Endothelial cell (in vitro differentiated cells): ENCODE results near the gene CCL18. TPM values are rescaled to one million over a fixed set of nuclear protein-coding genes. Genes with fewer than 3 reads are reported as not detected.
"Not testable (repeated sequence)": the region's sequence is repeated elsewhere in the genome, so short reads cannot be mapped to it uniquely, and the experiment has no call there.

ENCODE experiments used
- DNase-seq: peaks from one replicate; pipeline ENCODE4 v3.0.0; 2021; ENCODE audit warnings: low spot score
- H3K27ac Mint-ChIP-seq: one replicate; pipeline ENCODE4 v1.8.0; 2021; ENCODE audit warnings: mixed read lengths, inconsistent platforms; ENCODE audit not compliant: unreplicated experiment
- H3K27me3 Mint-ChIP-seq: one replicate; pipeline ENCODE4 v1.8.0; 2021; ENCODE audit warnings: mild to moderate bottlenecking, moderate library complexity, mixed read lengths, inconsistent platforms; ENCODE audit not compliant: unreplicated experiment
- H3K36me3 Mint-ChIP-seq: one replicate; pipeline ENCODE4 v1.8.0; 2021; ENCODE audit warnings: mild to moderate bottlenecking, low read depth, mixed read lengths, inconsistent platforms; ENCODE audit not compliant: unreplicated experiment
- H3K4me1 Mint-ChIP-seq: one replicate; pipeline ENCODE4 v1.8.0; 2021; ENCODE audit warnings: mild to moderate bottlenecking, mixed read lengths, inconsistent platforms; ENCODE audit not compliant: unreplicated experiment
- H3K4me3 Mint-ChIP-seq: one replicate; pipeline ENCODE4 v1.8.0; 2021; ENCODE audit warnings: mild to moderate bottlenecking, mixed read lengths, inconsistent platforms; ENCODE audit not compliant: unreplicated experiment
- H3K9me3 Mint-ChIP-seq: one replicate; pipeline ENCODE4 v1.8.0; 2021; ENCODE audit warnings: mixed read lengths, inconsistent platforms; ENCODE audit not compliant: unreplicated experiment
- total RNA-seq: library from RNA; stranded (reverse); fragmentation: NEBNext Ultra II Directional; extraction: Animal tissue kit (Norgen Biotek cat#: 25700); gene quantifications from one replicate; pipeline ENCODE4 v1.2.1, GENCODE V29; 2021; ENCODE audit not compliant: unreplicated experiment
- TF ChIP-seq, protein P1 (sequence below): fragments of 200-600 bp; sonication (generic); IDR thresholded peaks from one replicate; pipeline ENCODE4 v1.5.0; 2021; ENCODE audit warnings: antibody characterized with exemption; ENCODE audit not compliant: unreplicated experiment

CCL18 gene
- total RNA-seq, 1 donor from 2014 or later, result not detected

DNA sequence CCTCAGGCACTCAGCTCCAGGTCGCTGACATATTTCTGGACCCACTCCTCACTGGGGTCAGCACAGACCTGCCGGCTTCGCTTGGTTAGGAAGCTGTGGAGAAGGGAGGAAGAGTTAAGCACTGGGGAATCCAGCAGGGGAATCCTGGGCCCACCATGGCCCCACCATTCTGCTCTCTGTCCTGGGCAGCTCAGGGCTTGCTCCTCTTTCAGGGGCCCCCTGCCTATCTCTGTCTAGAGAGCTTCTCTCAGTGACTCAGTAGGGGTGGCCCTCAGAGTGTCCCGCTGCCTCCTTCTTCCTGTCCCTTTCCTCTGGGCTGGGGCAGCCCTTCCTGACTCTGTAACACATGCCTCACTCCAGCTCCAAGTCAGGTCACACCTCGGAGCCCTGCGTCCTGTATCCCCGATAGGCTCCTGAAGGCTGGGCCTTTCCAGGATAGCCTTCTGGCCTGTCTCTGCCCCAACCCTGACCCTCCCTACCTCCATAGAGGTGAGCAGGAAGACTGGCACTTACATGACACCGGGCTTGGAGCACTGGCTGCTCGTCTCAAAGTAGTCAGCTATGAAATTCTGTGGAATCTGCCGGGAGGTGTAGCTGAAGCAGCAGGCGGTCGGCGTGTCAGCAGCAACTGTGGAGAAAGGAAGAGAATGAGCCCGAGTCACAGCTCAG is 24.7 kb downstream of the CCL18 start:
- H3K4me1 Mint-ChIP-seq, result peaks cover 7% of the 10 kb centered on the region
- no peak for DNase-seq
- H3K27me3 Mint-ChIP-seq, result no peaks in the 10 kb centered on the region
- TF ChIP-seq, protein P1, sequence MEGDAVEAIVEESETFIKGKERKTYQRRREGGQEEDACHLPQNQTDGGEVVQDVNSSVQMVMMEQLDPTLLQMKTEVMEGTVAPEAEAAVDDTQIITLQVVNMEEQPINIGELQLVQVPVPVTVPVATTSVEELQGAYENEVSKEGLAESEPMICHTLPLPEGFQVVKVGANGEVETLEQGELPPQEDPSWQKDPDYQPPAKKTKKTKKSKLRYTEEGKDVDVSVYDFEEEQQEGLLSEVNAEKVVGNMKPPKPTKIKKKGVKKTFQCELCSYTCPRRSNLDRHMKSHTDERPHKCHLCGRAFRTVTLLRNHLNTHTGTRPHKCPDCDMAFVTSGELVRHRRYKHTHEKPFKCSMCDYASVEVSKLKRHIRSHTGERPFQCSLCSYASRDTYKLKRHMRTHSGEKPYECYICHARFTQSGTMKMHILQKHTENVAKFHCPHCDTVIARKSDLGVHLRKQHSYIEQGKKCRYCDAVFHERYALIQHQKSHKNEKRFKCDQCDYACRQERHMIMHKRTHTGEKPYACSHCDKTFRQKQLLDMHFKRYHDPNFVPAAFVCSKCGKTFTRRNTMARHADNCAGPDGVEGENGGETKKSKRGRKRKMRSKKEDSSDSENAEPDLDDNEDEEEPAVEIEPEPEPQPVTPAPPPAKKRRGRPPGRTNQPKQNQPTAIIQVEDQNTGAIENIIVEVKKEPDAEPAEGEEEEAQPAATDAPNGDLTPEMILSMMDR, result no peak
- no peak overlapping the region for H3K27ac Mint-ChIP-seq
- H3K4me3 Mint-ChIP-seq, result no peak overlapping the region
- no peaks in the 10 kb centered on the region for H3K9me3 Mint-ChIP-seq
- H3K36me3 Mint-ChIP-seq, result no peaks in the 10 kb centered on the region

GRCh38 chr17:36089339-36089865 is 25.3 kb downstream of the CCL18 start:
- Mint-ChIP-seq H3K27ac (no peak overlapping the region), H3K36me3 (no peaks in the 10 kb centered on the region), H3K4me1 (peaks cover 7% of the 10 kb centered on the region), H3K27me3 (no peaks in the 10 kb centered on the region), H3K4me3 (no peak overlapping the region), H3K9me3 (no peaks in the 10 kb centered on the region)
- no peak for DNase-seq
- TF ChIP-seq, protein P1, result no peak

DNA sequence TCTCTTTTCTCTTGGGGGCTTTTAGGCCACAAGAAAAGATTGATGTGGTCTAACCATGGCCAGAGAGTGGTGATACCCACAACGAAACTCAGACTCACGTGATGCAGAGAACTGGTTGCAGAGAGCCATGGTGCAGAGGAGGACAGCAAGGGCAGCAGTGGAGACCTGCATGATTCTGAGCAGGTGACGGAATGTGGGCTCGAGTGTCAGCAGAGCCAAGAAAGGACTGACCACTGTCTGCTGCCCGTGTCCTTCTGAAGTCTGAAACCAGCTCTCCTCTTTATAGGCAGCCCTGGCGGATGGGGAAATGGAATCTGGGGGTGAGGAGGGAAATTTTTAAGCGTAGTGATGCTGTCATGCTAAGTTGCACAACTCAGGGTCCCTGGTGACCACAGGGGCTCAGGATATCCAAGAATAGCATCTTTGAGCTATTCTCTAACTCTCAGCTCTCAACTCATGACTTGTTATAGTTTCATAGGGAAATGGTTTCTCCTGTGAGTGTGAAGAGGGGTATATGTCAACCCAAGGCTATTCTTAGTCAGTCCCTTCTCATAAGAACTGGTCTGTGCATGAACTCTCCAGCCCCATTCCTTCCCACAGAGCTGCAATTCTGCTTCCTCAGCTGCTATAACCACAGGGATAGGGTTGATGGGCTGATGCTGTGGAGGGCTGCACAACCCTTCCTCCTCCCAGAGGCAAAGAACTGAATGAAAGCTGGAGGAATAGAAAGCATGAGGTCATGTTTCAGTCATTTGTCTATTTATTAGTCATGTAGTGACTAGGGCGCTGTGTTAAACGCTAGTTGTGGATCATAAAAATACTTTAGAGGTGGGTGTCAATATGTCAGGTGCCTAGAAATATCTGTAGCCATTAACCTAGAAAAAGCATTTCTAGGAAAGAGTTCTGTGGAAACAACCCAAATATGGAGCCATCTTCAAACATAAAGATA is 26.1 kb downstream of the CCL18 start, which contains the start of gene CCL3:
CCL3 (minus strand) TSS at position 256 of the 949 bp plus-strand sequence; CDS start at position 171, 85 bp downstream.
- no peak for DNase-seq
- Mint-ChIP-seq H3K4me1 (peaks cover 7% of the 10 kb centered on the region), H3K4me3 (no peak within 1 kb of the TSS), H3K27ac (no peak within 1 kb of the TSS), H3K36me3 (no peaks in the 10 kb centered on the region), H3K27me3 (peaks cover 1% of the 10 kb centered on the region), H3K9me3 (no peaks in the 10 kb centered on the region)
- TF ChIP-seq, protein P1, result no peak

DNA sequence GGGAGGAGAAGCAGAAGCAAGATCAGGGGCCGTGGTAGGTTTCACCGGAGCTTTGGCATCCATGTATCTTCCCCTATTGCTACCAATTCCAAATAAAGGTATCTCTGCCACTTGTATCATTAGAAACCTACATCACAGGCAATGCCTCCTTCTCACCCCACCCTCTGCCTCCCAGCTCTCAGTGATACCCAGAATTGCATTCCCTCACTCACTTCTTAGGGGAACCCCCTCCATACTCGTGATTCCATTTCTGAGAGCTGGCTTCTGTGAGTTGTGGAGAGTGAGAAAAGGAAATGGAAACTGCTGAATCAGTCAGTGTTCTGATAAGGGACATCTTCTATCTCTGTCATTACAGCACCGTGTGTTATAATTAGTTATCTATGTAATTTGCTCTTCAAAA is 28.2 kb downstream of the CCL18 start:
- Mint-ChIP-seq H3K27me3 (peaks cover 1% of the 10 kb centered on the region), H3K36me3 (no peaks in the 10 kb centered on the region), H3K9me3 (no peaks in the 10 kb centered on the region), H3K4me3 (no peak overlapping the region), H3K4me1 (peaks cover 7% of the 10 kb centered on the region), H3K27ac (no peak overlapping the region)
- TF ChIP-seq, protein P1, result no peak
- DNase-seq, result no peak

- H3K27ac Mint-ChIP-seq, result not testable (repeated sequence)
Measured at GRCh38 chr17:36092715-36093114, 28.6 kb downstream of the CCL18 start.

More at GRCh38 chr17:36092715-36093114, 28.6 kb downstream of the CCL18 start:
- not testable (repeated sequence) for DNase-seq, H3K9me3 Mint-ChIP-seq, H3K36me3 Mint-ChIP-seq, H3K27me3 Mint-ChIP-seq, H3K4me3 Mint-ChIP-seq, H3K4me1 Mint-ChIP-seq
